Activated T-helper 1 cell treated with anti-CD3 and anti-CD28 coated beads, Interleukin-12 subunit alpha, Interleukin-12 subunit beta, Interleukin-2, Interleukin-4 antibody, amounts not matched to agents 30 ng/mL and 10 ng/mL and 1 ng/mL, durations not matched to agents 14 hours and 24 hours and 36 hours (primary cell): Measurements from ENCODE around the gene GNPDA1. TPM values are rescaled to one million over a fixed set of nuclear protein-coding genes. Genes with fewer than 3 reads are reported as not detected.
A peak's percentile ranks its signal among the peaks of the same experiment; 100 is the strongest.
"Not testable (repeated sequence)": the region's sequence is repeated elsewhere in the genome, so short reads cannot be mapped to it uniquely, and the experiment has no call there.

ENCODE experiments used
- DNase-seq: peaks from one replicate; pipeline ENCODE4 v3.0.0; 2021; ENCODE audit warnings: low spot score
- H3K27ac Mint-ChIP-seq: one replicate; pipeline ENCODE4 v1.8.0; 2021; ENCODE audit warnings: mild to moderate bottlenecking, mixed read lengths
- H3K27me3 Mint-ChIP-seq: one replicate; pipeline ENCODE4 v1.8.0; 2022; ENCODE audit warnings: mild to moderate bottlenecking, moderate library complexity, mixed read lengths; ENCODE audit not compliant: insufficient read depth
- H3K36me3 Mint-ChIP-seq: one replicate; pipeline ENCODE4 v1.8.0; 2021; ENCODE audit warnings: low read depth, mixed read lengths
- H3K4me1 Mint-ChIP-seq: one replicate; pipeline ENCODE4 v1.8.0; 2021; ENCODE audit warnings: low read depth, mixed read lengths
- H3K4me3 Mint-ChIP-seq: one replicate; pipeline ENCODE4 v1.8.0; 2021; ENCODE audit warnings: mild to moderate bottlenecking, moderate library complexity, mixed read lengths
- H3K9me3 Mint-ChIP-seq: one replicate; pipeline ENCODE4 v1.8.0; 2021; ENCODE audit warnings: mixed read lengths
- intact Hi-C: fragments of 100-400 bp; cut with micrococcal nuclease; formaldehyde crosslinking; loops from one replicate; pipeline ENCODE4 v1.15.1; 2024
- total RNA-seq: library from RNA; stranded (reverse); gene quantifications from 2 replicates; pipeline ENCODE4 v1.2.3, GENCODE V29; 2022

The GNPDA1 gene
- total RNA-seq = 87.5 and 88.4 TPM in 2 replicates

GRCh38 chr5:142012792-142013388 lies at the start of gene GNPDA1:
Gene GNPDA1 (minus strand): TSS chr5:142013027. CDS start chr5:142012035, 992 bp downstream.
- intact Hi-C loops = loop anchor here (1.0 to 10.0 kb wide), 2 partner anchors 132 to 312 kb away; partner anchors contain the start of gene SPRY4
- peak; percentile 71 for DNase-seq
- Mint-ChIP-seq H3K36me3 (peaks cover 22% of the 10 kb centered on the region), H3K4me3 (peak within 1 kb of the TSS; percentile 89), H3K4me1 (peaks cover 87% of the 10 kb centered on the region), H3K9me3 (no peaks in the 10 kb centered on the region), H3K27me3 (no peaks in the 10 kb centered on the region), H3K27ac (peak within 1 kb of the TSS; percentile 97)

- Mint-ChIP-seq H3K4me3 (no peak overlapping the region), H3K36me3 (no peaks in the 10 kb centered on the region), H3K27ac (no peak overlapping the region), H3K27me3 (no peaks in the 10 kb centered on the region), H3K9me3 (no peaks in the 10 kb centered on the region), H3K4me1 (peaks cover 11% of the 10 kb centered on the region)
- no peak for DNase-seq
- intact Hi-C loops = no loop called here
These were observed 46.6 kb upstream of the GNPDA1 start for GRCh38 chr5:142059304-142059940.

GRCh38 chr5:142057697-142058056 lies 44.9 kb upstream of the GNPDA1 start:
- Mint-ChIP-seq H3K4me1 (peaks cover 20% of the 10 kb centered on the region), H3K36me3 (no peaks in the 10 kb centered on the region), H3K27ac (no peak overlapping the region), H3K27me3 (no peaks in the 10 kb centered on the region), H3K4me3 (no peak overlapping the region), H3K9me3 (no peaks in the 10 kb centered on the region)
- no peak for DNase-seq
- intact Hi-C loops = no loop called here

- H3K4me1 Mint-ChIP-seq = peaks cover 20% of the 10 kb centered on the region
- H3K27ac Mint-ChIP-seq = no peak overlapping the region
- H3K27me3 Mint-ChIP-seq = no peaks in the 10 kb centered on the region
- intact Hi-C loops = no loop called here
- no peak overlapping the region for H3K4me3 Mint-ChIP-seq
- H3K36me3 Mint-ChIP-seq = no peaks in the 10 kb centered on the region
- no peaks in the 10 kb centered on the region for H3K9me3 Mint-ChIP-seq
- DNase-seq = no peak
These were observed 44.2 kb upstream of the GNPDA1 start for GRCh38 chr5:142056816-142057696.

- Mint-ChIP-seq H3K4me1 (peaks cover 20% of the 10 kb centered on the region), H3K27me3 (no peaks in the 10 kb centered on the region), H3K9me3 (no peaks in the 10 kb centered on the region), H3K4me3 (no peak overlapping the region), H3K27ac (no peak overlapping the region), H3K36me3 (no peaks in the 10 kb centered on the region)
- DNase-seq = no peak
- intact Hi-C loops = no loop called here
These were observed 42.5 kb upstream of the GNPDA1 start for GRCh38 chr5:142055301-142055700.

GRCh38 chr5:142053426-142054151 lies 40.8 kb upstream of the GNPDA1 start:
- H3K36me3 Mint-ChIP-seq = no peaks in the 10 kb centered on the region
- H3K4me1 Mint-ChIP-seq = peaks cover 20% of the 10 kb centered on the region
- H3K27ac Mint-ChIP-seq = no peak overlapping the region
- no peaks in the 10 kb centered on the region for H3K9me3 Mint-ChIP-seq
- no peak for DNase-seq
- H3K4me3 Mint-ChIP-seq = no peak overlapping the region
- no peaks in the 10 kb centered on the region for H3K27me3 Mint-ChIP-seq
- intact Hi-C loops = no loop called here

- DNase-seq, H3K9me3 Mint-ChIP-seq, H3K4me3 Mint-ChIP-seq, H3K27me3 Mint-ChIP-seq, intact Hi-C loops, H3K27ac Mint-ChIP-seq, H3K36me3 Mint-ChIP-seq: not testable (repeated sequence)
- H3K4me1 Mint-ChIP-seq = peaks cover 20% of the 10 kb centered on the region
These were observed 39.2 kb upstream of the GNPDA1 start for GRCh38 chr5:142052026-142052425.

- H3K9me3 Mint-ChIP-seq = no peaks in the 10 kb centered on the region
- H3K36me3 Mint-ChIP-seq = no peaks in the 10 kb centered on the region
- DNase-seq = no peak
- H3K27ac Mint-ChIP-seq = no peak overlapping the region
- no peaks in the 10 kb centered on the region for H3K27me3 Mint-ChIP-seq
- intact Hi-C loops = no loop called here
- H3K4me3 Mint-ChIP-seq = no peak overlapping the region
- peaks cover 6% of the 10 kb centered on the region for H3K4me1 Mint-ChIP-seq
These were observed 35.4 kb upstream of the GNPDA1 start for GRCh38 chr5:142048272-142048671.

GRCh38 chr5:142046191-142046590 lies 33.4 kb upstream of the GNPDA1 start:
- Mint-ChIP-seq H3K4me1 (no peaks in the 10 kb centered on the region), H3K27ac (no peak overlapping the region), H3K27me3 (no peaks in the 10 kb centered on the region), H3K36me3 (no peaks in the 10 kb centered on the region), H3K9me3 (no peaks in the 10 kb centered on the region), H3K4me3 (no peak overlapping the region)
- intact Hi-C loops = no loop called here
- DNase-seq = no peak

GRCh38 chr5:142040881-142041280 lies 28.1 kb upstream of the GNPDA1 start:
- H3K9me3 Mint-ChIP-seq = not testable (repeated sequence)

GRCh38 chr5:142040285-142040684 lies 27.5 kb upstream of the GNPDA1 start:
- no peak for DNase-seq
- Mint-ChIP-seq H3K4me1 (no peaks in the 10 kb centered on the region), H3K27me3 (no peaks in the 10 kb centered on the region), H3K36me3 (no peaks in the 10 kb centered on the region), H3K27ac (no peak overlapping the region), H3K9me3 (no peaks in the 10 kb centered on the region), H3K4me3 (no peak overlapping the region)
- intact Hi-C loops = no loop called here

More at GRCh38 chr5:142040881-142041280, 28.1 kb upstream of the GNPDA1 start:
- intact Hi-C loops, H3K36me3 Mint-ChIP-seq, H3K27me3 Mint-ChIP-seq, H3K4me3 Mint-ChIP-seq, H3K4me1 Mint-ChIP-seq, H3K27ac Mint-ChIP-seq, DNase-seq: not testable (repeated sequence)

GRCh38 chr5:142038735-142039134 lies 25.9 kb upstream of the GNPDA1 start:
- H3K4me1 Mint-ChIP-seq = peaks cover 11% of the 10 kb centered on the region
- intact Hi-C loops = no loop called here

More at GRCh38 chr5:142038735-142039134, 25.9 kb upstream of the GNPDA1 start:
- no peak for DNase-seq
- Mint-ChIP-seq H3K27me3 (no peaks in the 10 kb centered on the region), H3K9me3 (no peaks in the 10 kb centered on the region), H3K4me3 (no peak overlapping the region), H3K27ac (no peak overlapping the region), H3K36me3 (no peaks in the 10 kb centered on the region)
